ENCODE data around the gene LCE2C.
"Not testable (repeated sequence)": the region's sequence is repeated elsewhere in the genome, so short reads cannot be mapped to it uniquely, and the experiment has no call there.

The LCE2C gene, protein sequence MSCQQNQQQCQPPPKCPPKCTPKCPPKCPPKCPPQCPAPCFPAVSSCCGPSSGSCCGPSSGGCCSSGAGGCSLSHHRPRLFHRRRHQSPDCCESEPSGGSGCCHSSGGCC

DNA sequence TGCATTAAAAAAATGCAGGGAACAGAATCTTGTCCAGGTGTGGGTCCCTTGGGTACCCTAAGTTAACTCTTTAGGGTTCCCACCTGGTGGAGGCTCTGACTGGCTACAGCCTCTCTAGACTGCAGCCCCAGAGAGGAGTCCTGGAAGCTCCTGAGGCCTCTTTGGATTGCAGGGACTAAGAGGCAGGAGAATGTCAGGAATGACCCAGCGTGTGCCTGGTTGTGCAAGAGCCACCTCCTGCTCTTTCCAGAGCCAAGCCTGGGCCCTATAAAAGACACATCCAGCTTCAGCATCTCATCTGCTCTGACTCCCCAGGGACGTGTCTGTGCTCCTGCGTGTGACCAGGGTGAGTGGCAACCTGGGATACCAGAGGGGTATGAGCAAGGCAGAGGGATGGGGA is at the start of gene LCE2C:
LCE2C (plus strand) TSS at position 297 of the 400 bp plus-strand sequence. CDS start 737 bp downstream, outside the sequence.
- not testable (repeated sequence) for ATAC-seq, H3K9me3 Mint-ChIP-seq, H3K36me3 Mint-ChIP-seq, H3K27ac Mint-ChIP-seq, H3K4me1 Mint-ChIP-seq, H3K4me3 Mint-ChIP-seq
- peaks cover 56% of the 10 kb centered on the region for H3K27me3 Mint-ChIP-seq

DNA sequence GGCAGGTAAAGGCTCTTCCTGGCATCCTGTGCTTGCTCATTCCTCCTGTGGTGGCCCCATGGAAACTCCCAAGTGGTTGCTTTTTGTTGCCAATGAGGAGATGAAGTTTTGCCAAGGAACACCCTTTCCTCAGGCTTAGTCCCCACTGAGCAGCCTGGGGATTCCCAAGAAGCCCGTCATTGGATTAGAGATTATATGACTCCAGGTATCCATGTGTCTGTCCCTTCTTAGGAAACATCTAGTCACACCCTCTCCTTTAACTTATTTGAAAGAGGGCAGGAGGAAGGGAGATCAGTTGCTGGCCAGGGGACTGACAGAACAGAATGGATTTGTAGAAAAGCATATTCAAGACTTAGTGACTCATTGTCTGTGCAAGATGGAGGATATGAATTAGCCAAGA is 48.3 kb upstream of the LCE2C start:
- Mint-ChIP-seq H3K27ac (no peak overlapping the region), H3K9me3 (no peaks in the 10 kb centered on the region), H3K27me3 (peaks cover 66% of the 10 kb centered on the region), H3K4me3 (no peak overlapping the region), H3K36me3 (no peaks in the 10 kb centered on the region), H3K4me1 (no peaks in the 10 kb centered on the region)
- no peak for ATAC-seq

DNA sequence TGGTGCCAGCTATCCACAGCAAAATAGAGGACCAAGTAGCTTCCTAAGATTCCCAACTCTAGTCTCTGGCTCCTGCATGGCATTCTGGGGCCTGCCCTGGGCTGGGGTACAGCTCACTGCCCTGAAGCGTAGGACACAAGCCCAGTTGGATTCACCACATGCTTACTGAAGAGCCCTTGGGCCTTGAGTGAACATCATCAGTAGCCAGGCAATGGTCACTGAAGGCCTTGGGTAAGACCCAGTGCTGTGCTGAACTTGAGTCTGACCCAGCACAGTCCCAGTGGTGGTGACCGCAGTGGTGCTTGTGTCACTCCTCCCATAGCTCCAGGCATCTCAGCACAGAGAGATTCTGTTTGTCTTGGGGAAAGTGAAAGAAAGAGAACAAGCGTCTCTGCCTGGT is 44.5 kb upstream of the LCE2C start:
- Mint-ChIP-seq H3K27me3 (peaks cover 59% of the 10 kb centered on the region), H3K4me3 (no peak overlapping the region), H3K4me1 (no peaks in the 10 kb centered on the region), H3K36me3 (no peaks in the 10 kb centered on the region), H3K9me3 (peaks cover 7% of the 10 kb centered on the region), H3K27ac (no peak overlapping the region)
- no peak for ATAC-seq

DNA sequence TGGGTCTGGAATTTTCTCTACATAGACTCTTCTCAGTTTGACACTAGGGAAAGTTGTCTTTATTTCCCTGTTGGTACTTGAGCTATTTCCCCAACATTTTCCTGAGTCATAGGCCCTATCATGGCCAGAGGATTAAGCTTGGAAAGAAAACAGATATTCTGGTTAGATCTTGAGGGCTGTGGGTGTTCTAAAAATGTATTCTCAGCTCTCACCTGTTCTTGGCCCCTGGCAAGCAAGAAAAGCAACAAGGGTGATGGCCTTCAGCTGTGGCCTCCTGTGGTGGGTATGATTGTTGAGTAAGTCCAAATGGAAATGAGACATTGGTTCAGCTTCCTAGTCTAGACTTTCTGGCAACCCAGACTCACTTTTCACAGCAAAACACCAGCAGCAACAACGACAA is 34.7 kb upstream of the LCE2C start:
- peaks cover 8% of the 10 kb centered on the region for H3K9me3 Mint-ChIP-seq
- ATAC-seq, result no peak
- H3K27me3 Mint-ChIP-seq, result peaks cover 14% of the 10 kb centered on the region
- H3K4me3 Mint-ChIP-seq, result no peak overlapping the region
- H3K27ac Mint-ChIP-seq, result no peak overlapping the region
- H3K36me3 Mint-ChIP-seq, result no peaks in the 10 kb centered on the region
- H3K4me1 Mint-ChIP-seq, result no peaks in the 10 kb centered on the region

DNA sequence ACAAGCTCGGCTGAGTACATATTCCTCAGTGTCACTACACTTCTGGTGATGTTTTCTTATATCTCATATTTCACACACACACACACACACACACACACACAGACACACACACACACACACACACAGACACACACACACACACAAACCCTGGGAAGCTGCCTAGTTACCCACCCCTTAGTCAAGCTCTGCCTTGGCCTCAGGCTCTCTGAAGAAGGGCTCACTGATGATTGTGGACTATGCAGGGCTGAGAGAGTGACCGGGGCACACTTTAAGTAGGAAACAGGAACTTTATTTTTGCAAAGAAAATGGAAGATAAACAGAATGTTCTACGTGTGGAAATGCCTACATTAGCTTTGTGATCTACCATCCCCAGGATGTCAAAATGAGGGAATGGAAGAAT is 31.1 kb upstream of the LCE2C start:
- Mint-ChIP-seq H3K4me3 (no peak overlapping the region), H3K9me3 (peaks cover 6% of the 10 kb centered on the region), H3K27me3 (peaks cover 43% of the 10 kb centered on the region), H3K36me3 (no peaks in the 10 kb centered on the region), H3K27ac (no peak overlapping the region), H3K4me1 (no peaks in the 10 kb centered on the region)
- ATAC-seq, result no peak

DNA sequence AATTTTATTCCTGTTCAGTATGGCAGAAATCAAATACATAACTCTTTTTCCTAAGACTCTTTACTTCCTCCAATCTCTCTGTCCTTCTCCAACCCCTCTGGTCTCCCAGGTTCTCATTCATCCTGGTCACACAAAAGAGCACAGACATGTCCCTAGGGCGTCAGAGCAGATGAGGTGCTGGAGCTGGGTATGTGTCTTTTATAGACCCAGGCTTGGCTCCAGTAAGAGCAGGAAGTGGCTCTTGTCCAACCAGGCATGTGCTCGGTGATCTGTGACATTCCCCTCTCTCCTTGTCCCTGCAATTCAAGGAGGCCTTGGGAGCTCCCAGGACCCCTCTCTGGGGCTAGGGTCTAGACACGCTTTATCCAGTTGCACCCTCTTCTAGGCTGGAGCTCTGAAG is 29.9 kb upstream of the LCE2C start:
- no peak overlapping the region for H3K4me3 Mint-ChIP-seq
- no peaks in the 10 kb centered on the region for H3K9me3 Mint-ChIP-seq

DNA sequence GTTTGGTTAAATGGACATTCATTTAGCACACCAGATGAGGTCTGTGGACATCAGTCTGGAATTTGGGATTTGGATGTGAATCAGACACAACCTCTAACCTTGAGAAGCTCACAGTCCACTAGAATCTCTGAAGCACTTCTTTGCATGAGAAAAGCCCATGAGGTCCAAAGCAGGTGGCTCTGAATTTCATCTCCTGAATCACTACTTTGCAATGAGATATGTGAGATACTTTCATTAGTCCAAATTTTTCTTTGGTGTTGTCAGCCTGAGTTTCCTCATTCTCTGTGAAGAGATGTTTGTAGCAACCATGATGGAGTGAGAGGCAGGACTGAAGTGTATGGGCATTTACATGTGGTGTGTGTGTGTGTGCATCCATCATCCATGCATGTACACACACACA is 28.4 kb upstream of the LCE2C start:
- Mint-ChIP-seq H3K27ac (no peak overlapping the region), H3K36me3 (no peaks in the 10 kb centered on the region), H3K4me1 (no peaks in the 10 kb centered on the region), H3K4me3 (no peak overlapping the region), H3K9me3 (no peaks in the 10 kb centered on the region), H3K27me3 (peaks cover 64% of the 10 kb centered on the region)
- ATAC-seq, result no peak

More for the DNA sequence above, 29.9 kb upstream of the LCE2C start:
- no peaks in the 10 kb centered on the region for H3K4me1 Mint-ChIP-seq
- no peaks in the 10 kb centered on the region for H3K36me3 Mint-ChIP-seq
- no peak for ATAC-seq
- no peak overlapping the region for H3K27ac Mint-ChIP-seq
- H3K27me3 Mint-ChIP-seq, result peaks cover 55% of the 10 kb centered on the region

DNA sequence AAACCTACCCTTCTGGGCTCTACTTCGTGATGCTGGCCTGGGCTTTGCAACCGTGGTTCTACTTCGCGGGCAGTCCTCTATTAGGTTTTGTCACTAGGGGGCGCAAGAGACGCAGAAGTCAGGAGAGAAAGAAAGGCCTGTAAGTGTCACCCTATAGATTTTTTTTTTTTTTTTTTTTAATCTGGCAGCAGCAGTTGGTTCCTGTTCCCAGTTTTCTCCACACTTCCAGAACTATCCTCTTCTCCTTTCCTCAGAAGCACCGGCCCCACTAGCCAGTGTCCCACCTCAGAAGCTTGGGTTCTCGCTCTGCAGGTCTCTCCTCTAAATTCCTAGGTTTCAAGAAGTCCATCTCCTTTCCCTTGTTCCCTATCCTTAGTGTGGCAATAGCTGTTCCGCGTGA is 21.0 kb upstream of the LCE2C start:
- Mint-ChIP-seq H3K27me3 (peaks cover 39% of the 10 kb centered on the region), H3K4me1 (peaks cover 5% of the 10 kb centered on the region), H3K4me3 (no peak overlapping the region), H3K36me3 (no peaks in the 10 kb centered on the region), H3K9me3 (no peaks in the 10 kb centered on the region), H3K27ac (no peak overlapping the region)
- no peak for ATAC-seq

DNA sequence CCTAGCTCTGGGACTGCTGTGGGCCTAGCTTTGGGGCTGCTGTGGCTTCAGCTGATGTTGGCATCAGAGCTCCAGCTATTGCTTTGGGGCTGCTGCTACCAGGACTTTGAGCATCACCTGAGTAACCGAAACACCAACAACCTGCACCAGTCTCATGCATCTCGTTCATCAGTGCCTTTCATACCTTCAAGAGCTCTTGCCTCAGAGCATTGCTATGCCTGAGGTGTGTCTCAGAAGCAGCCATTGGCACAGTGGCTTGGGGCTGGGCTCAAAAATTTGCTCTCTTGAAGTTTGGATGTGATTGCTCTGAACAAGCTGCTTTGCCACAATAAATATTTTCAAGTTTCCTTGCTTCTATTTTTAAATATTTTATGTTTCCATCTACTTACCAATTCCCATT is 18.6 kb upstream of the LCE2C start:
- no peak for ATAC-seq
- H3K27ac Mint-ChIP-seq, result no peak overlapping the region
- peaks cover 5% of the 10 kb centered on the region for H3K4me1 Mint-ChIP-seq
- no peaks in the 10 kb centered on the region for H3K9me3 Mint-ChIP-seq
- H3K36me3 Mint-ChIP-seq, result no peaks in the 10 kb centered on the region
- H3K27me3 Mint-ChIP-seq, result peaks cover 20% of the 10 kb centered on the region
- H3K4me3 Mint-ChIP-seq, result no peak overlapping the region

DNA sequence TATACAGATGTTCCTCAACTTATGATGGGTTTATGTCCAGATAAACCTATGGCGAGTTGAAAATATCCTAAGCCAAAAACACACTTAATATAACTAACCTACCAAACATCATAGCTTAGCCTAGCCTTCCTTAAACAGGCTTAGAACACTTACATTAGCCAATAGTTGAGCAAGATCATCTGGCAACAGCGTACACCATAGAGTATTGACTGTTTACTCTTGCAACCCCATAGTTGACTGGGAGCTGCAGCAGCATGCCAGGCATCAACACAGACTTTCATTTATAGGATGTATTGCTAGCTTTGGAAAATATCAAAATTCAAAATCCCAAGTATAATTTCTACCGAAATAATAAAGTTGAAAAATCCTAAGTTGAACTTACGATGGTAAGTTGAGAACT is 17.4 kb upstream of the LCE2C start:
- Mint-ChIP-seq H3K4me1 (peaks cover 5% of the 10 kb centered on the region), H3K27me3 (peaks cover 15% of the 10 kb centered on the region), H3K4me3 (no peak overlapping the region), H3K9me3 (no peaks in the 10 kb centered on the region), H3K27ac (no peak overlapping the region), H3K36me3 (no peaks in the 10 kb centered on the region)
- no peak for ATAC-seq

DNA sequence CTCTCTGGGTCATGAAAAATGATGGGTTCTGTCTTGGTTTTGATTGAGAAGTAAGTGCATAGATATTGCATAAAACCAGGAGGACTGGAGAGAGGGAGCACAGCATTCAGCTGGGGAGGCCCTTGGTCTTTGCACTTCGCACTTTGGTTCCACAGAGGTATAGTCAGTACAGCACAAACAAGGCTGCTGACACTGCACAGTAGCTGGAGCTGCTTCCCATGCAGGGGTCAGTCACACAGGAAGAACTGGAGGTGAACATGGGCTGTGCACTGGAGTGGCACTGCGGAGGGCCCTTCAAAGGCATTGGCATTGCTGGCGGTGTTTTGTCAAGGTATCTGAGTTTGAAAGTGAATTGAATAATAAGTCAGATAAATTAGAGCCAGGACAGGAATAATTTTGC is 16.4 kb upstream of the LCE2C start:
- Mint-ChIP-seq H3K9me3 (no peaks in the 10 kb centered on the region), H3K4me3 (no peak overlapping the region), H3K27ac (no peak overlapping the region), H3K4me1 (peaks cover 4% of the 10 kb centered on the region), H3K36me3 (no peaks in the 10 kb centered on the region), H3K27me3 (peaks cover 19% of the 10 kb centered on the region)
- ATAC-seq, result no peak

DNA sequence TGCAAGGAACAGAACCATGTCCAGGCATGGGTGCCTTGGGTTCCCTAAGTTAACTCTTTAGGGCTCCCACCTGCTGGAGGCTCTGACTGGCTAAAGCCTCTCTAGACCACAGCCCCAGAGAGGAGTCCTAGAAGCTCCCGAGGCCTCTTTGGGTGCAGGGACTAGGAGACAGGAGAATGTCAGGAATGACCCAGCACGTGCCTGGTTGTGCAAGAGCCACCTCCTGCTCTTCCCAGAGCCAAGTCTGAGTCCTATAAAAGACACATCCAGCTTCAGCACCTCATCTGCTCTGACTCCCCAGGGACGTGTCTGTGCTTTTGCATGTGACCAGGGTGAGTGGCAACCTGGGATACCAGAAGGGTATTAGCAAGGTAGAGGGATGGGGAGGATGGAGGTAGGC is 12.0 kb upstream of the LCE2C start, which contains the start of gene LCE2D:
LCE2D (plus strand) TSS at position 283 of the 400 bp plus-strand sequence. CDS start 726 bp downstream, outside the sequence.
- H3K4me1 Mint-ChIP-seq, result no peaks in the 10 kb centered on the region
- H3K9me3 Mint-ChIP-seq, result no peaks in the 10 kb centered on the region
- no peak within 1 kb of the TSS for H3K27ac Mint-ChIP-seq
- no peaks in the 10 kb centered on the region for H3K36me3 Mint-ChIP-seq
- H3K27me3 Mint-ChIP-seq, result peaks cover 27% of the 10 kb centered on the region
- no peak for ATAC-seq
- no peak within 1 kb of the TSS for H3K4me3 Mint-ChIP-seq

DNA sequence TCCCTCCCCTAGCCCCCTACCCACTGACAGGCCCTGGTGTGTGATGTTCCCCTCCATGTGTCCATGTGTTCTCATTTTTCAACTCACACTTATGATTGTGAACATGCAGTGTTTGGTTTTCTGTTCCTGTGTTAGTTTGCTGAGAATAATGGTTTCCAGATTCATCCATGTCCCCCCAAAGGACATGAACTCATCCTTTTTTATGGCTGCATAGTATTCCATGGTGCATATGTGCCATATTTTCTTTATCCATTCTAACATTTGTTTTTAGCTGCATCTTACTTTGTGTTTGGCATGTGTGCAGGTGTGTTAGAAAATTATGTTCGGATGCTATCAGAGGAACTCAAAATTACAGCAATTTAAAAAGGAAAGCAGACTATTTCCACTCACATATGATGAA is 8.9 kb upstream of the LCE2C start:
- not testable (repeated sequence) for H3K4me1 Mint-ChIP-seq, ATAC-seq, H3K4me3 Mint-ChIP-seq, H3K9me3 Mint-ChIP-seq, H3K36me3 Mint-ChIP-seq, H3K27ac Mint-ChIP-seq
- H3K27me3 Mint-ChIP-seq, result peaks cover 48% of the 10 kb centered on the region

DNA sequence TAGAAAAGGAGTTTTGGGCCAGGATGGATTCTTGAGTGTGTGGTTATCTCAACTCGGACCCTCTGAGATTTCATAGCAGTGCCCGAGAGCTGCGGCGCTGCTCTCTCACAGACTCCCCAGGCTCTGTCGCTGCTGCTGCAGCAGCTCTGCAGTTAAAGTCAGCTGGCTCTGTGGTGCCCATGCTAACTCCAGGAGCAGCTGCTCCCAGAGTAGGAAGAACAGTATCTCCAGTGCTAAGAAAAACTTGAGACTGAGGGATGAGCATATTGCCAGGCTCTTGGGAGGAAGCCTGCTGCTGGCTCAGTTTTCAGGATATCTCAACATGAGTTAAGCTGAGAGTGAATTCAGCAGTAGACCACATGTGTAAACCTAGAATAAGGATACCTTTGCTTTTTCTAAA is 7.4 kb upstream of the LCE2C start:
- no peaks in the 10 kb centered on the region for H3K9me3 Mint-ChIP-seq
- ATAC-seq, result no peak
- H3K36me3 Mint-ChIP-seq, result no peaks in the 10 kb centered on the region
- H3K27me3 Mint-ChIP-seq, result peaks cover 45% of the 10 kb centered on the region
- no peak overlapping the region for H3K4me3 Mint-ChIP-seq
- no peak overlapping the region for H3K27ac Mint-ChIP-seq
- no peaks in the 10 kb centered on the region for H3K4me1 Mint-ChIP-seq

DNA sequence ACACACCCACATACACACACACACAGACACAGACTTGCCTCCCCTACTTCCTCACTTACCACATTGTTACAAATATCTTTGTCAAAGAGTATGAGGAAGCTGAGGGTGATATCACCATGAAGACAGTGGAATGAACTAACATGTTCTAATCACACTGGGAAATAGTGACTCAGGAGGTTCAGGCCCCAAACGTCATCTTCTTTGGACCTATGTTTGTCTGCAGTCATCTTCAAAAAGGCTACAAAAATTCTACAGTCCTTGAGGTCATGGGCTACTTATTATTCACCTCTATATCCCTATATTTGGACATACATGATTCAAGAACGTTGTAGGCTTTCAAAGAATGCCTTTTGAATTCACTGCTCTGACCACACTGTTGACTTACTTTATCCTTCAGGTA is 2.1 kb upstream of the LCE2C start:
- Mint-ChIP-seq H3K36me3 (no peaks in the 10 kb centered on the region), H3K27me3 (peaks cover 51% of the 10 kb centered on the region), H3K9me3 (no peaks in the 10 kb centered on the region), H3K4me3 (no peak overlapping the region), H3K4me1 (no peaks in the 10 kb centered on the region), H3K27ac (no peak overlapping the region)
- no peak for ATAC-seq

DNA sequence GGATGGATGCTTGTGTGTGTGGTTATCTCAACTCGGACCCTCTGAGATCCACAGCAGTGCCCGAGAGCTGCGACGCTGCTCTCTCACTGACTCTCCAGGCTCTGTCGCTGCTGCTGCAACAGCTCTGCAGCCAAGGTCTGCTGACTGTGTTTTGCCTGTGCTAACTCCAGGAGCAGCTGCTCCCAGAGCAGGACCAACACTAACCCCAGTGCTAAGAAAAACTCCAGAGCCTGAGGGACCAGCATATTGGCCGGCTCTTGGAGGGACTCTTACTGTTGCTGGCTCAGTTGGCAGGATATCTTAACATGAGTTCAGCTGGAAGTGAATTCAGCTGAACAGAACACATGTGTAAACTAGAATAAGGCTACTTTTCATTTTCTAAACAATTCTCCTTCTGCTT is 4.4 kb downstream of the LCE2C start:
- no peak for ATAC-seq
- Mint-ChIP-seq H3K27me3 (peaks cover 59% of the 10 kb centered on the region), H3K4me1 (no peaks in the 10 kb centered on the region), H3K4me3 (no peak overlapping the region), H3K27ac (no peak overlapping the region), H3K36me3 (no peaks in the 10 kb centered on the region), H3K9me3 (no peaks in the 10 kb centered on the region)

DNA sequence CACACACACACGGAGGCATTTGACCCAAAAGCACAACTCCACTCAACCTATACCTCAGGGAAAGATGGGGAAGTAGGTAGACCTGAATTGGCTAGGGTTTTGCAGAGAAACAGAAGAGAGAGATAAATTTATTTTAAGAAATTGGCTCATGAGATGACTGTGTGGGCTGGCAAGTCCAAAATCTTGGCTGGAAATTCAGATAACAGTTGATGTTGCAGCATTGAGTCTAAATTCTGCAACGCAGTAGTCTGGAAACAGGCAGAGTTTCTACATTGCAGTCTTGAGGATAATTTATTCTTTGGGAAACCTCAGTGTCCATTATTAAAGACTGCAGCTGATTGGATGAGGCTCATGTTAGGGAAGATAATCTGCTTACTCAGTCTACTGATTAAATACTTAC is 6.5 kb downstream of the LCE2C start:
- Mint-ChIP-seq H3K27ac (no peak overlapping the region), H3K27me3 (peaks cover 52% of the 10 kb centered on the region), H3K36me3 (no peaks in the 10 kb centered on the region), H3K9me3 (no peaks in the 10 kb centered on the region), H3K4me3 (no peak overlapping the region), H3K4me1 (no peaks in the 10 kb centered on the region)
- no peak for ATAC-seq
